SK-N-SH treated with all-trans-retinoic acid at 6 μM for 48 hours (cell line): Measurements from ENCODE around the gene ZNF700.

Experiments
- ARNTL ChIP-seq: fragments of 450-650 bp; formaldehyde crosslinking; IDR thresholded peaks from 2 replicates; pipeline ENCODE4 v1.5.0; 2020; ENCODE audit warnings: low read depth, mild to moderate bottlenecking, moderate library complexity, borderline replicate concordance
- RARB ChIP-seq: fragments of 250-450 bp; sonication (Bioruptor Pico); IDR thresholded peaks from 2 replicates; pipeline ENCODE4 v1.8.0; 2021; ENCODE audit warnings: mild to moderate bottlenecking, moderate library complexity
- TCF4 ChIP-seq: fragments of 250-450 bp; sonication (Bioruptor Pico); IDR thresholded peaks from 2 replicates; pipeline ENCODE4 v1.8.0; 2021; ENCODE audit warnings: mild to moderate bottlenecking, moderate library complexity, borderline replicate concordance
- TOX ChIP-seq: fragments of 250-450 bp; sonication (Bioruptor Pico); IDR thresholded peaks from 2 replicates; pipeline ENCODE4 v1.8.0; 2021; ENCODE audit warnings: mild to moderate bottlenecking, moderate library complexity, borderline replicate concordance
- ZC3H10 ChIP-seq: fragments of 250-450 bp; sonication (Bioruptor Pico); IDR thresholded peaks from 2 replicates; pipeline ENCODE4 v1.5.1; 2021; ENCODE audit warnings: mild to moderate bottlenecking, moderate library complexity
- TF ChIP-seq, protein P1 (sequence below): fragments of 250-450 bp; sonication (Bioruptor Pico); IDR thresholded peaks from 2 replicates; pipeline ENCODE4 v1.5.0; 2020; ENCODE audit warnings: mild to moderate bottlenecking, moderate library complexity

DNA sequence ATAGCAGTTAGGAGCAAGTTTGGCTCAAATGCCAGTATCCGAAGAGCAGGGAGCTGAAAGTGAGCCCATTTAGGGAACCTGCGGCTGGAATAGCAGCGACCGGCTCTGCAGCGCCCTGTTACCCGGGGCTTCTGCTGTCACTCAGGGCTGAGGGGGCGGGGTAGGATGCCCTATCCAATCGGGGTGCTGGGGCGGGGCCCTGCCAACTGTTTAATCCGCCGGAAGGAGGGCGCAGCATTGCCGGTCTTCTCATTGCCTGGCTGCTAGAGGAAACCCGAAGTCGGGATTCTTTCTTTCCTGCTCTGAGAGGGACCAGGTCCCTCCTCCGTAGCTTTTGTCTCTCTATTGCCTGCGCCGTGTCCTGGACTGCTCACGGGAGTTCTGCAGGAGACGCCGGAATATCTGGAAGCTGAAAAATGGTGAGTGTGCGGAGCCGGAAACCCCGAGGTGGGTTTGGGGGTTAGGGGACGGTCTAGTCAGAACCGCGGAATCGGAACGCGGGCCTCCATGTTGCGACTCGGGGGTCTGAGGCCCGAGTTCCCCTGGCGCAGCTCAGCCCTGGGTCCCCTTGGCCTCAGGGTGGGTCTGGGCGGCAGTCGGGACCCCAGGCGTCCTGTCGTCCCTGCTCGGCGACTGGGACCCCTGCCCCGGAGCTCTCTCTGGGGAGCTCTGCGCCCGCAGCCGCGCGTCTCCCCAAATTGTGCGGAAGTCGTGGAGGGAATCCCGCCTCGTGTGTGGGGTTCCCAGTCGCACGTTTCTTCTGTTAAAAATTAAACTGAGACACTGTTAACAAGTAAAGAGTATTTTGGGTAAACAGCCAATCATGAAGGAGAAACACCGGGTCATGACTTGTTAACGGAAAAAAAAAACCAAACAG is 62.7 kb downstream of the ZNF700 start:
- no peak for TF ChIP-seq RARB
- TF ChIP-seq ZC3H10 (CRISPR knock-in tag): no peak
- no peak for TF ChIP-seq TCF4 (CRISPR knock-in tag)
- no peak for TF ChIP-seq ARNTL (CRISPR knock-in tag)
- TF ChIP-seq TOX (CRISPR knock-in tag): no peak
- TF ChIP-seq, protein P1, sequence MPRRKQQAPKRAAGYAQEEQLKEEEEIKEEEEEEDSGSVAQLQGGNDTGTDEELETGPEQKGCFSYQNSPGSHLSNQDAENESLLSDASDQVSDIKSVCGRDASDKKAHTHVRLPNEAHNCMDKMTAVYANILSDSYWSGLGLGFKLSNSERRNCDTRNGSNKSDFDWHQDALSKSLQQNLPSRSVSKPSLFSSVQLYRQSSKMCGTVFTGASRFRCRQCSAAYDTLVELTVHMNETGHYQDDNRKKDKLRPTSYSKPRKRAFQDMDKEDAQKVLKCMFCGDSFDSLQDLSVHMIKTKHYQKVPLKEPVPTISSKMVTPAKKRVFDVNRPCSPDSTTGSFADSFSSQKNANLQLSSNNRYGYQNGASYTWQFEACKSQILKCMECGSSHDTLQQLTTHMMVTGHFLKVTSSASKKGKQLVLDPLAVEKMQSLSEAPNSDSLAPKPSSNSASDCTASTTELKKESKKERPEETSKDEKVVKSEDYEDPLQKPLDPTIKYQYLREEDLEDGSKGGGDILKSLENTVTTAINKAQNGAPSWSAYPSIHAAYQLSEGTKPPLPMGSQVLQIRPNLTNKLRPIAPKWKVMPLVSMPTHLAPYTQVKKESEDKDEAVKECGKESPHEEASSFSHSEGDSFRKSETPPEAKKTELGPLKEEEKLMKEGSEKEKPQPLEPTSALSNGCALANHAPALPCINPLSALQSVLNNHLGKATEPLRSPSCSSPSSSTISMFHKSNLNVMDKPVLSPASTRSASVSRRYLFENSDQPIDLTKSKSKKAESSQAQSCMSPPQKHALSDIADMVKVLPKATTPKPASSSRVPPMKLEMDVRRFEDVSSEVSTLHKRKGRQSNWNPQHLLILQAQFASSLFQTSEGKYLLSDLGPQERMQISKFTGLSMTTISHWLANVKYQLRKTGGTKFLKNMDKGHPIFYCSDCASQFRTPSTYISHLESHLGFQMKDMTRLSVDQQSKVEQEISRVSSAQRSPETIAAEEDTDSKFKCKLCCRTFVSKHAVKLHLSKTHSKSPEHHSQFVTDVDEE: no peak
